ENCODE results near the gene TRIAP1.

DNA sequence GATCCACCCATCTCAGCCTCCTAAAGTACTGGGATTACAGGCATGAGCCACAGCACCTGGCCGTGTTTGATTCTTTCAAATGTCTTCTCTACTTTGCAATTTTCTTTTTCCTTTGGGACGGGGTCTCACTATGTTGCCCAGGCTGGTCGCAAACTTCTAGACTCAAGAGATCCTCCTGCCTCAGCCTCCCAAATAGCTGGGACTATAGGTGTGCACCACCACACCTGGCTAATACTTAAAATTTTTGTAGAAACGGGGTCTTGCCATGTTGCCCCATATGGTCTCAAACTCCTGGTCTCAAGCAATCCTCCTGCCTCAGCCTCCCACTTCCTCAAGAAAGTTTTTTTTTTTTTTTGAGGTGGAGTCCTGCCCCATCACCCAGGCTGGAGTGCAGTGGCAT is 1.8 kb upstream of the TRIAP1 start:
- TF ChIP-seq, protein P1, sequence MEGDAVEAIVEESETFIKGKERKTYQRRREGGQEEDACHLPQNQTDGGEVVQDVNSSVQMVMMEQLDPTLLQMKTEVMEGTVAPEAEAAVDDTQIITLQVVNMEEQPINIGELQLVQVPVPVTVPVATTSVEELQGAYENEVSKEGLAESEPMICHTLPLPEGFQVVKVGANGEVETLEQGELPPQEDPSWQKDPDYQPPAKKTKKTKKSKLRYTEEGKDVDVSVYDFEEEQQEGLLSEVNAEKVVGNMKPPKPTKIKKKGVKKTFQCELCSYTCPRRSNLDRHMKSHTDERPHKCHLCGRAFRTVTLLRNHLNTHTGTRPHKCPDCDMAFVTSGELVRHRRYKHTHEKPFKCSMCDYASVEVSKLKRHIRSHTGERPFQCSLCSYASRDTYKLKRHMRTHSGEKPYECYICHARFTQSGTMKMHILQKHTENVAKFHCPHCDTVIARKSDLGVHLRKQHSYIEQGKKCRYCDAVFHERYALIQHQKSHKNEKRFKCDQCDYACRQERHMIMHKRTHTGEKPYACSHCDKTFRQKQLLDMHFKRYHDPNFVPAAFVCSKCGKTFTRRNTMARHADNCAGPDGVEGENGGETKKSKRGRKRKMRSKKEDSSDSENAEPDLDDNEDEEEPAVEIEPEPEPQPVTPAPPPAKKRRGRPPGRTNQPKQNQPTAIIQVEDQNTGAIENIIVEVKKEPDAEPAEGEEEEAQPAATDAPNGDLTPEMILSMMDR (IDR thresholded peaks at IDR 0.05), result no peak
- no peak for TF ChIP-seq POLR2A (IDR thresholded peaks at IDR 0.05)
